RWPE1 (cell line): ENCODE measurements around the gene AKAP13.

Experiments
- CTCF ChIA-PET: fragments of 350-600 bp; sonication (Branson Sonifier 250); formaldehyde crosslinking; extraction: SDS; loops from one replicate; lab custom pipeline; 2021; lab: Yijun Ruan, JAX
- POLR2A ChIA-PET: fragments of 400-600 bp; formaldehyde crosslinking; extraction: SDS; loops from one replicate; lab custom pipeline; 2020; ENCODE audit warnings: antibody characterized with exemption; ENCODE audit not compliant: low non-redundant PET; lab: Yijun Ruan, JAX
- DNase-seq: peaks from one replicate; pipeline ENCODE4 v3.0.0; 2012; ENCODE audit warnings: low spot score
- H3K27ac ChIP-seq: fragments of 450-650 bp; 2 replicates; pipeline ENCODE4 v1.5.1; 2017
- TF ChIP-seq, protein P1 (sequence below): fragments of 450-650 bp; conservative IDR thresholded peaks from 2 replicates; pipeline ENCODE4 v1.5.1; 2017; ENCODE audit warnings: low read depth, mild to moderate bottlenecking

The AKAP13 gene

GRCh38 chr15:85642065-85642692, 261.8 kb downstream of the AKAP13 start:
- CTCF ChIA-PET = no interaction called here
- no peak for DNase-seq
- TF ChIP-seq, protein P1, sequence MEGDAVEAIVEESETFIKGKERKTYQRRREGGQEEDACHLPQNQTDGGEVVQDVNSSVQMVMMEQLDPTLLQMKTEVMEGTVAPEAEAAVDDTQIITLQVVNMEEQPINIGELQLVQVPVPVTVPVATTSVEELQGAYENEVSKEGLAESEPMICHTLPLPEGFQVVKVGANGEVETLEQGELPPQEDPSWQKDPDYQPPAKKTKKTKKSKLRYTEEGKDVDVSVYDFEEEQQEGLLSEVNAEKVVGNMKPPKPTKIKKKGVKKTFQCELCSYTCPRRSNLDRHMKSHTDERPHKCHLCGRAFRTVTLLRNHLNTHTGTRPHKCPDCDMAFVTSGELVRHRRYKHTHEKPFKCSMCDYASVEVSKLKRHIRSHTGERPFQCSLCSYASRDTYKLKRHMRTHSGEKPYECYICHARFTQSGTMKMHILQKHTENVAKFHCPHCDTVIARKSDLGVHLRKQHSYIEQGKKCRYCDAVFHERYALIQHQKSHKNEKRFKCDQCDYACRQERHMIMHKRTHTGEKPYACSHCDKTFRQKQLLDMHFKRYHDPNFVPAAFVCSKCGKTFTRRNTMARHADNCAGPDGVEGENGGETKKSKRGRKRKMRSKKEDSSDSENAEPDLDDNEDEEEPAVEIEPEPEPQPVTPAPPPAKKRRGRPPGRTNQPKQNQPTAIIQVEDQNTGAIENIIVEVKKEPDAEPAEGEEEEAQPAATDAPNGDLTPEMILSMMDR = no peak
- H3K27ac ChIP-seq = no peak overlapping the region
- POLR2A ChIA-PET = no interaction called here

- TF ChIP-seq, protein P1 = no peak
- CTCF ChIA-PET = no interaction called here
- H3K27ac ChIP-seq = no peak overlapping the region
- DNase-seq = no peak
- POLR2A ChIA-PET = no interaction called here
Observed at GRCh38 chr15:85642693-85643066, 262.3 kb downstream of the AKAP13 start.

DNA sequence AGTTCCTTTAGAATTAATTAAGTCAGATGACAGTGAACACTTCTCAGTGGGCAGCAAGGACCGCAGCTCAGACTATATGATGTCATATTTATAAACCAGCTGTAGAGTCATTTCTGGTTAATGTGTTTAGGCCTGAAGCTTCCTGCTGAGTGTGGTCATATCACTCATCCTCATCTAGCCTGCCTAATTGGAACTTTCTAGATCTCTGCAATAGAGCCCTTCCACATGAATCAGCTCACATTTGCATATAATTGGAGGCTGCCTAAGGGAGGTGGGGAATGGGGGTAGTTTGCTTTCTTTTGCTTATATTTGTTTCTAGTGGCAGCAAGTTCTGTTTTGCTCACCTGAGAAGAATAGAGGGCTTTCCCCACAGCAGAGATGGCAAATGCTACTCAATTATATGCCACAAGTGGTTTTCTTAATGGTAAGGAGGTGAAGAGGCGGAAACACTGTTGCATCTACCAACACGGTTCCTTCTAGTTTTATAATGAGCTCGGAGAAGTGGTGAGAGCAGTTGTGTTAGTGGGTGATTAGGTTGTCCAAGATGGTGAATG, 266.2 kb downstream of the AKAP13 start:
- H3K27ac ChIP-seq = no peak overlapping the region
- POLR2A ChIA-PET = no interaction called here
- TF ChIP-seq, protein P1 = no peak
- DNase-seq = no peak
- CTCF ChIA-PET = interaction anchor here (0.8 kb wide), 1 partner anchor 627 kb away, joined by 4 read pairs; no protein-coding TSS in a partner anchor

DNA sequence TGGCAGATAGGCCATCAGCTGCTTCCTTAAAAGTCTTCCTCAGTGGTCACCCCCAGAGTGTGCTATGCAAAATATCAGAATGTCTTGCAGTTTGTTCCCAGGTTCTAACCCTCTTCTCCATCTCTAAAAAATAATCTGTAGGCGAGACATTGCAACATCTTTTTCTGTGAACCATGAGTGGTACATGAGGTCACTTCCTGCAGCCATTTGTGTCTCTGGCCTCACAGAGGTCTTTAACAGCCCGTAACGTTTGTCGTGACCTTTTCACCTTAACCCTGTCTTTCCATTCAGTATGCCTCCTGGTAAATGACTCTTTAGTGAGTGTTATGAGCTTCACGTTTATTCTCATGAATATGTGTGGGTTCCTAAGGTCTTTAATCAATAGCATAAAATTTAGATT, 269.0 kb downstream of the AKAP13 start:
- DNase-seq = peak; percentile 20

DNA sequence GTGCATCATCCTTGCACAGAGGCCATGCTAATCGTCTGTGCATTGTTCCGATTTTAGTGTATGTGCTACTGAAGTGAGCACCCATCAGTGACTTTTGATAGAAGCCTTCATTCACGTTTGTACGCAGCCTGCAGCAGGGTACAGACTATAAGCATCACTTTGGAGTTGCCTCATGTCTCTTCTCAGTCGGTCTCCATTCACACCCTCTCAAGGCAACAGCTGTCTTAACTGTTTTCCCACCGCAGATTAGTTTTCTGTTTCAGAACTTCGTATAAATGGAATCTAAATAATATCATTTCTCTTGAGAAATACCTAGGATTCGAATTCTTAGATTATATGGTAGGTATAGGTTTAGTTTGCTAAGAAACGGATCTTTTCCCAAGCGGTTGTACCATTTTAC, 271.1 kb downstream of the AKAP13 start:
- no peak overlapping the region for H3K27ac ChIP-seq
- ChIA-PET POLR2A (no interaction called here), CTCF (no interaction called here)
- DNase-seq = no peak
- TF ChIP-seq, protein P1 = no peak

More for the DNA sequence above, 269.0 kb downstream of the AKAP13 start:
- CTCF ChIA-PET = no interaction called here
- POLR2A ChIA-PET = no interaction called here
- TF ChIP-seq, protein P1 = no peak
- H3K27ac ChIP-seq = no peak overlapping the region

- DNase-seq = no peak
- H3K27ac ChIP-seq = no peak overlapping the region
- POLR2A ChIA-PET = no interaction called here
- CTCF ChIA-PET = no interaction called here
- TF ChIP-seq, protein P1 = no peak
Observed at GRCh38 chr15:85652457-85652856, 272.1 kb downstream of the AKAP13 start.
